Measurements from ENCODE around the gene SAP30BP. TPM values are rescaled to one million over a fixed set of nuclear protein-coding genes. Genes with fewer than 3 reads are reported as not detected.

The SAP30BP gene
- total RNA-seq, 1 experiment from 2014 or later, result 89.7 TPM

- H3K27me3 Mint-ChIP-seq (ENCODE audit: low read depth), result no peaks in the 10 kb centered on the region
- H3K9me3 Mint-ChIP-seq, result no peaks in the 10 kb centered on the region
- no CpG with 5 or more reads among the region's 27 CpGs for WGBS (ENCODE audit: extremely low coverage, insufficient read length, low lambda C conversion rate)
- Histone ChIP-seq H4K8ac (replicated peaks; ENCODE audit: insufficient read length, low read depth, low read length) (no peak overlapping the region), H2AK5ac (ENCODE audit: insufficient read length, low read length) (no peak overlapping the region), H2BK20ac (ENCODE audit: low read depth, low read length, poor library complexity, severe bottlenecking) (no peak overlapping the region), H3K79me2 (ENCODE audit: insufficient read depth, low read length) (no peaks in the 10 kb centered on the region), H3K27me3 (ENCODE audit: insufficient read depth, low read length) (no peaks in the 10 kb centered on the region), H3K4ac (ENCODE audit: low read depth, low read length) (no peak overlapping the region), H3K79me1 (ENCODE audit: insufficient read depth, low read depth, low read length, poor library complexity, severe bottlenecking) (no peaks in the 10 kb centered on the region), H3K9me3 (ENCODE audit: control insufficient read depth, low read depth, low read length) (no peaks in the 10 kb centered on the region), H3K18ac (ENCODE audit: insufficient read length, low read depth, low read length) (no peak overlapping the region), H2BK5ac (ENCODE audit: insufficient read length, low read length) (no peak overlapping the region), H3K27ac (ENCODE audit: insufficient read length, low read depth, low read length) (no peak overlapping the region), H4K20me1 (ENCODE audit: control insufficient read depth, insufficient read depth, insufficient read length) (no peaks in the 10 kb centered on the region), H3K56ac (ENCODE audit: insufficient read length, low read depth, low read length) (no peak overlapping the region), H4K91ac (ENCODE audit: insufficient read length, low read depth, low read length) (no peak overlapping the region), H3K4me1 (ENCODE audit: insufficient read depth, low read length) (no peaks in the 10 kb centered on the region; the same call in 1 of the 2 replicates), H3K4me2 (ENCODE audit: insufficient read depth, insufficient read length, low read length) (no peak overlapping the region), H3K23me2 (ENCODE audit: insufficient read length, low read depth, low read length, poor library complexity, severe bottlenecking) (no peaks in the 10 kb centered on the region), H3K9ac (ENCODE audit: extremely low read depth, insufficient read length, low read length) (no peak overlapping the region), H2AFZ (ENCODE audit: low read length) (no peak overlapping the region), H3K23ac (ENCODE audit: insufficient read length, low read depth, low read length) (no peak overlapping the region), H3K14ac (ENCODE audit: insufficient read depth, low read length) (no peak overlapping the region; the same call in 1 of the 2 replicates), H2BK12ac (ENCODE audit: insufficient read length, low read depth, low read length) (no peak overlapping the region), H4K5ac (ENCODE audit: insufficient read length, low read depth, low read length) (no peak overlapping the region), H2BK15ac (ENCODE audit: low read depth, low read length) (no peak overlapping the region), H3T11ph (ENCODE audit: low read length) (no peak overlapping the region), H2BK120ac (ENCODE audit: low read depth, low read length, poor library complexity, severe bottlenecking) (no peak overlapping the region)
- H3K27ac Mint-ChIP-seq, result peak overlapping the region in 2 of 3 experiments; percentile 57 to 78; a peak in 2 of 7 replicates
- peak; percentile 78 for TF ChIP-seq CTCF (conservative IDR thresholded peaks at IDR 0.05)
- H3K4me1 Mint-ChIP-seq, result peaks cover 16 to 24% of the 10 kb centered on the region in 2 experiments
- DNase-seq, result peak; percentile 98
- peaks cover 0 to 7% (median 0%) of the 10 kb centered on the region in 3 experiments; a peak in 2 of 7 replicates for H3K36me3 Mint-ChIP-seq (ENCODE audit: insufficient read depth in 1 of 3, low read depth in 3 of 3)
- H3K4me3 Mint-ChIP-seq, result peak overlapping the region in 1 of 2 experiments; percentile 62; a peak in 3 of 5 replicates
Measured at GRCh38 chr17:75633486-75634375, 33.4 kb upstream of the SAP30BP start.

Data from H9 (cell line).